ENCODE data around the gene SLC19A3.
"Not testable (repeated sequence)": the region's sequence is repeated elsewhere in the genome, so short reads cannot be mapped to it uniquely, and the experiment has no call there.

Gene SLC19A3

DNA sequence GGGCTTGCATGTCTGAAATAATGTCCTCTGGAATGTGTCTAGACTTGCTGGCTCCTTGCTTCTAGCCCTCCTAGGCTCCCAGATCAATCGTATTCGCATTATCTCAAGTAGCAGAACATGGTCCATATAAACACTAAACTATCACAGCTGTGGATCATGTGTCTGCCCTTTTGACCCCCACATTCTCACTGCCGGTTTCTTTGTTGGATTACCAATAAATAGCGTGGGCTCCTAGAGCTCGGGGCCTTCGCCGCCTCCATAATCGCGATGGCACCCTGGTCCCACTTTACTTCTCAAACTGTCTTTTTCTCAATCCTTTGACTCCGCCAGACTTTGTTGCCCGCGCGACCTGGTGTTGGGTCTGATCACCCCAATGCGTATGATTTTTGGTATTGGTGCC lies 21.5 kb upstream of the SLC19A3 start:
- H3K4me1 ChIP-seq (ENCODE audit: low read depth, poor library complexity, severe bottlenecking): no peaks in the 10 kb centered on the region
- H4K20me1 ChIP-seq (ENCODE audit: insufficient read depth): no peaks in the 10 kb centered on the region
- no peak overlapping the region for H3K4me3 ChIP-seq (IDR thresholded peaks at IDR 0.05; ENCODE audit: insufficient read depth, low read depth, low read length)
- no peaks in the 10 kb centered on the region for H3K79me2 ChIP-seq (ENCODE audit: insufficient read depth, low read depth)
- H3K4me2 ChIP-seq: no peak overlapping the region
- H2AFZ ChIP-seq (ENCODE audit: low read depth): no peak overlapping the region
- no peaks in the 10 kb centered on the region for H3K27me3 ChIP-seq (ENCODE audit: insufficient read depth, low read depth)
- no peaks in the 10 kb centered on the region for H3K36me3 ChIP-seq (ENCODE audit: insufficient read depth)
- TF ChIP-seq CTCF (conservative IDR thresholded peaks at IDR 0.05; ENCODE audit: low read depth, low read length): no peak
- no peak overlapping the region for H3K9ac ChIP-seq
- no peak overlapping the region for H3K27ac ChIP-seq

DNA sequence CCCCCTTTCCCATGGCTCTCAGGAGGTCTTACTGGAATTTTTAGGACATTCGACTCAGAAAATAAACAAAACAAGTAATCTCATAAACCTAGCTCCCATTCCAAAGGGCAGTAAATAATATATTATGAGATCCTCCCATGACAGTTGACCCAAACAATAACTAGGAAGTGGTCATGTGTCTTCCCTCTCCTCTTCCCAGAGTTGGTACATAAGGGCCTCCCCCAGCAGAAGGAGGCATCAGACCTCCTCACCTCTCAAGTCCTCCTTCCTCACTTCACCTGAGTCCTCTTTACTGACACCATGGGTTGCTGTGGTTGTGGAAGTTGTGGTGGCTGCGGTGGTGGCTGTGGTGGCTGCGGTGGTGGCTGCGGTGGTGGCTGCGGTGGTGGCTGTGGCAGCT lies 10.2 kb upstream of the SLC19A3 start, which contains the start of gene SCYGR7:
Gene SCYGR7 (plus strand): TSS at position 301 of the 400 bp plus-strand sequence. CDS start 0 bp downstream, at position 301.
- Histone ChIP-seq H3K4me1 (ENCODE audit: low read depth, poor library complexity, severe bottlenecking) (no peaks in the 10 kb centered on the region), H3K79me2 (ENCODE audit: insufficient read depth, low read depth) (no peaks in the 10 kb centered on the region), H3K27me3 (ENCODE audit: insufficient read depth, low read depth) (no peaks in the 10 kb centered on the region), H2AFZ (ENCODE audit: low read depth) (no peak within 1 kb of the TSS), H3K36me3 (ENCODE audit: insufficient read depth) (no peaks in the 10 kb centered on the region), H3K4me3 (IDR thresholded peaks at IDR 0.05; ENCODE audit: insufficient read depth, low read depth, low read length) (no peak within 1 kb of the TSS), H3K9ac (no peak within 1 kb of the TSS), H4K20me1 (ENCODE audit: insufficient read depth) (no peaks in the 10 kb centered on the region), H3K27ac (no peak within 1 kb of the TSS), H3K4me2 (no peak within 1 kb of the TSS)
- TF ChIP-seq CTCF (conservative IDR thresholded peaks at IDR 0.05; ENCODE audit: low read depth, low read length): no peak

DNA sequence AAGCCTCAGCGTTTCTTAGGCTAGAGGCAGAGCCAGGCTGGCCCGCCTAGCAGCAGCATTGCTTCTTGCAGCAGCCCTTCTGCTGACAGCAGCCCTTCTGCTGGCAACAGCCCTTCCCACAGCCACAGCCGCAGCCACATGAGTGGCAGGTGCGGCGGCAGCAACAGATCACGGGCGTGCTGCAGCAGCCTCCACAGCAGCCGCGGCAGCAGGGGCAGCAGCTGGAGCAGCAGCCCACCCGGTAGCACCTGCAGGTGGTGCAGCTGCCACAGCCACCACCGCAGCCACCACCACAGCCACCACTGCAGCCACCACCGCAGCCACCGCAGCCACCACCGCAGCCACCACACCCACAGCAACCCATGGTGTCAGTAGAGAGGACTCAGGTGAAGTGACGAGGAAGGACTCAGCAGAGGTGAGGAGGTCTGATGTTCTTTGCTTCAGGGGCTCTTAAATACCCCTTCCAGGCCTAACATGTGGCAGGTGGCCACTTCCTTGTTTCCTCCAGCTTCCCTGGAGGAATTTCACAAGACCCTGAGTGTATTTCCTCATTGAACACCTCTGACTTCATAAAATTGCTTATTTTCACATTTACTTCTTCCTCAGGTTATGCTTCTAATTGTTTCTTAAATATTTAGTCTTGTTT lies 6.7 kb upstream of the SLC19A3 start, which contains the start of gene SCYGR6:
Gene SCYGR6 (minus strand): TSS at position 364 of the 646 bp plus-strand sequence. CDS start 0 bp downstream, at position 364.
- Histone ChIP-seq H3K4me1 (ENCODE audit: low read depth, poor library complexity, severe bottlenecking) (no peaks in the 10 kb centered on the region), H3K79me2 (ENCODE audit: insufficient read depth, low read depth) (no peaks in the 10 kb centered on the region), H3K27me3 (ENCODE audit: insufficient read depth, low read depth) (no peaks in the 10 kb centered on the region), H3K36me3 (ENCODE audit: insufficient read depth) (no peaks in the 10 kb centered on the region), H3K27ac (no peak within 1 kb of the TSS), H3K4me3 (IDR thresholded peaks at IDR 0.05; ENCODE audit: insufficient read depth, low read depth, low read length) (no peak within 1 kb of the TSS), H4K20me1 (ENCODE audit: insufficient read depth) (no peaks in the 10 kb centered on the region), H3K9ac (no peak within 1 kb of the TSS), H2AFZ (ENCODE audit: low read depth) (no peak within 1 kb of the TSS), H3K4me2 (no peak within 1 kb of the TSS)
- no peak for TF ChIP-seq CTCF (conservative IDR thresholded peaks at IDR 0.05; ENCODE audit: low read depth, low read length)

GRCh38 chr2:227722821-227723220 lies 5.0 kb upstream of the SLC19A3 start:
- not testable (repeated sequence) for H3K4me2 ChIP-seq; H3K36me3 ChIP-seq (ENCODE audit: insufficient read depth); H3K4me1 ChIP-seq (ENCODE audit: low read depth, poor library complexity, severe bottlenecking); H3K9ac ChIP-seq; H3K4me3 ChIP-seq (IDR thresholded peaks at IDR 0.05; ENCODE audit: insufficient read depth, low read depth, low read length); H3K27me3 ChIP-seq (ENCODE audit: insufficient read depth, low read depth); H4K20me1 ChIP-seq (ENCODE audit: insufficient read depth); H3K27ac ChIP-seq; H3K79me2 ChIP-seq (ENCODE audit: insufficient read depth, low read depth); H2AFZ ChIP-seq (ENCODE audit: low read depth)

DNA sequence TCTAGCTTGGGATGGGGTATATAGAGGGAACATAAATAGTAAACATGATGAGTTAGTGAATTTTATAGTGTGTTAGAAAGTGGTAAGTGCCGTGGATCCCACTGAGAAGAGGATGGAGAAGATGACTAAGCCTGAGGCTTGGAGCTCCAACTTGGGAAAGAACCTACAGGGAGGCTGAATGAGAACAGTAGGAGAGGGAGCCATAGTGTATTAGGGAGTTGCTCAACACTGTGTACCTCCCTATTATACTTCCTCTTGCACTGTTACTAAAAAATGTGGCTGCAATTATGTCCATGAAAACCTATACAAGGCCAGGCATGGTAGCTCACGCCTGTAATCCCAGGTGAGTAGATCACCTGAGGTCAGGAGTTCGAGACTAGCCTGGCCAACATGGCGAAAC lies 2.9 kb upstream of the SLC19A3 start:
- no peaks in the 10 kb centered on the region for H3K79me2 ChIP-seq (ENCODE audit: insufficient read depth, low read depth)
- no peaks in the 10 kb centered on the region for H3K4me1 ChIP-seq (ENCODE audit: low read depth, poor library complexity, severe bottlenecking)
- no peak overlapping the region for H3K4me2 ChIP-seq
- no peak for TF ChIP-seq CTCF (conservative IDR thresholded peaks at IDR 0.05; ENCODE audit: low read depth, low read length)
- H3K27ac ChIP-seq: no peak overlapping the region
- H3K4me3 ChIP-seq (IDR thresholded peaks at IDR 0.05; ENCODE audit: insufficient read depth, low read depth, low read length): no peak overlapping the region
- H3K36me3 ChIP-seq (ENCODE audit: insufficient read depth): no peaks in the 10 kb centered on the region
- H4K20me1 ChIP-seq (ENCODE audit: insufficient read depth): no peaks in the 10 kb centered on the region
- no peaks in the 10 kb centered on the region for H3K27me3 ChIP-seq (ENCODE audit: insufficient read depth, low read depth)
- no peak overlapping the region for H2AFZ ChIP-seq (ENCODE audit: low read depth)
- no peak overlapping the region for H3K9ac ChIP-seq

Data from KMS-11 (cell line).